Heart left ventricle (tissue), 16 donors: Measurements from ENCODE around the gene C11orf98. TPM values are rescaled to one million over a fixed set of nuclear protein-coding genes. Genes with fewer than 3 reads are reported as not detected.

Experiments
- ATAC-seq, 4 donors: fragments of 200-7000 bp; cut with Tn5 transposase; one replicate each; pipeline ENCODE4 v1.9.1; 2020 to 2022; ENCODE audit warnings: moderate library complexity in 4 of 4, mild to moderate bottlenecking in 3 of 4, moderate number of reproducible peaks in 1 of 4
- DNase-seq, 5 donors: peaks; one replicate each; pipeline ENCODE4 v3.0.0-alpha.2; 2020
- H3K27ac ChIP-seq, 12 donors: fragments of 200-600 bp; sonication (generic) in 4 of 12; one replicate each; pipeline versions ENCODE4 v1.5.0 to v1.8.0; 2016 to 2022; ENCODE audit warnings: mild to moderate bottlenecking in 2 of 12
- H3K27me3 ChIP-seq, 9 donors: fragments of 200-600 bp; sonication (generic) in 2 of 9; one replicate each; pipeline versions ENCODE4 v1.5.1 to v1.8.0; 2016 to 2022; ENCODE audit warnings: mild to moderate bottlenecking in 3 of 9
- H3K36me3 ChIP-seq, 9 donors: fragments of 200-600 bp; sonication (generic) in 2 of 9; one replicate each; pipeline versions ENCODE4 v1.5.0 to v1.8.0; 2018 to 2022; ENCODE audit warnings: mild to moderate bottlenecking in 2 of 9
- H3K4me1 ChIP-seq, 12 donors: fragments of 200-600 bp; sonication (generic) in 4 of 12; one replicate each; pipeline versions ENCODE4 v1.5.0 to v1.8.0; 2016 to 2022; ENCODE audit warnings: mild to moderate bottlenecking in 3 of 12
- H3K4me3 ChIP-seq, 12 donors: fragments of 200-600 bp; sonication (generic) in 4 of 12; one replicate each; pipeline versions ENCODE4 v1.5.0 to v1.8.0; 2017 to 2022; ENCODE audit warnings: mild to moderate bottlenecking in 9 of 12, moderate library complexity in 4 of 12
- H3K9me3 ChIP-seq, 12 donors: fragments of 200-600 bp; sonication (generic) in 4 of 12; one replicate each; pipeline versions ENCODE4 v1.5.0 to v1.8.0; 2016 to 2022; ENCODE audit warnings: mild to moderate bottlenecking in 1 of 12
- POLR2A ChIP-seq, 2 donors: fragments of 450-650 bp; IDR thresholded peaks; one replicate each; pipeline ENCODE4 v1.6.1; 2017; ENCODE audit warnings: antibody characterized with exemption in 2 of 2, mild to moderate bottlenecking in 2 of 2, moderate library complexity in 2 of 2
- WGBS, 4 donors: extraction: QIAGEN DNeasy Blood & Tissue Kit in 2 of 4; methylation state at CpG; one replicate each; pipeline versions ENCODE4 v1.1.5 to v1.1.7; 2013 to 2018; 5-methylcytosine and 5-hydroxymethylcytosine counted together
- intact Hi-C, 10 donors: fragments of 100-400 bp; cut with DNase I; formaldehyde crosslinking; loops; one replicate each; pipeline versions ENCODE4 v1.11.1 to v1.14.2; 2022
- polyA plus RNA-seq, 2 donors: library from polyadenylated mRNA; stranded (reverse); fragments of 200-250 nt; gene quantifications; one replicate each; pipeline ENCODE4 v1.2.3, GENCODE V29; 2013
- total RNA-seq, 9 donors: library from RNA; depleted of rRNA in 2 of 9; stranded (reverse); fragments of >200 nt in 2 of 9; fragmentation: NEBNext Ultra II Directional in 3 of 9; extraction: Animal tissue kit (Norgen Biotek cat#: 25700) in 3 of 9; gene quantifications; one replicate each; pipeline versions ENCODE4 v1.1.0 to v1.2.4, GENCODE V29; 2016 to 2023
- TF ChIP-seq, protein P1 (sequence below), 12 donors: fragments of 200-600 bp; sonication (generic) in 4 of 12; IDR thresholded peaks; one replicate each; pipeline versions ENCODE4 v1.5.0 to v1.8.0; 2018 to 2022; ENCODE audit warnings: antibody characterized with exemption in 12 of 12, mild to moderate bottlenecking in 5 of 12
- donor health status: ischemic (EF 13 %, LVEDD 7.1; RV severe dilation, severe dysfunction).
- donor health status: healthy with polysubstance abuse.
- donor health status: DM: no; HTN: yes; CAD: no.
- donor health status: DM: no; HTN: no; CAD: no.
- donor health status: ischemic (EF 25% LVEDD 6.9; RV normal size, moderate dysfunction).
- donor health status: ischemic (EF 25% LVEDD 5.7; RV mildly dilated, moderate dysfunction).
- donor health status: healthy.
- donor health status: DM: yes; HTN: yes; CAD: no.
- donor health status: ischemic (EF 35%, LVEDD 5.7; RV mildly dilated, moderate dysfunction).
- donor health status: nonischemic (EF 11% LVEDD 7.7; RV severe dilation, severe dysfunction).
- donor health status: DM: yes; HTN: yes; CAD: no.
- donor health status: PGD.
- donor health status: ischemic (EF 29% LVEDD 5.4; RV normal size, mild dysfunction).
- donor health status: nonischemic (EF 23%, LVEDD 6.1; RV moderate dilation, normal function).

C11orf98 gene
- total and polyA plus RNA-seq, 11 donors: 24.0 to 191 (median 39.3) TPM

DNA sequence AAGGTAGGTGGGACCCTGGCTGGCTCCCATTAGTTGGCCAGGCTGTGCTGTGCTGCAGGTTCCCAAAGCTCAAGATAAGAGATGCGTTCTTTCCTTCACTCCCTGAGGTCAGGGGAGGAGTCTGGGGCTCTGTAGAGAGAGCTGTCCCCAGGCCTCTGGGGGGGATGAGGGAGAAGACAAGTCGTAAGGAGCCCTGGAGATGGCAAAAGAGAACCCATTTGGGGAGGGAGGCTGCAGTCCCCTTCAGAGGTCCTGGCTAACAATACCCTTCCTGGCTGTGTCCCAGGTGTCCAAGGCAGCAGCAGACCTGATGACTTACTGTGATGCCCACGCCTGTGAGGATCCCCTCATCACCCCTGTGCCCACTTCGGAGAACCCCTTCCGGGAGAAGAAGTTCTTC lies 43.4 kb upstream of the C11orf98 start:
- no peak for ATAC-seq
- WGBS, 4 donors: 70 to 78% (median 71%) methylated on average over 5 of the region's 5 CpGs
- Histone ChIP-seq H3K36me3 (peaks cover 0 to 38% (median 31%) of the 10 kb centered on the region in 9 donors), H3K27me3 (no peaks in the 10 kb centered on the region), H3K4me1 (peaks cover 0 to 69% (median 41%) of the 10 kb centered on the region in 12 donors), H3K9me3 (no peaks in the 10 kb centered on the region), H3K4me3 (peak overlapping the region in 9 of 12 donors; percentile 44 to 75 (median 64)), H3K27ac (peak overlapping the region in 10 of 12 donors; percentile 87 to 99 (median 96))
- intact Hi-C loops: loop anchor here in 2 of 10 donors (5.0 kb wide), 2 partner anchors 36 to 41 kb away; partner anchors contain the start of genes C11orf98 (in 1 of the 2), CSKMT (in 1 of the 2), LBHD1 (in 1 of the 2) and UQCC3 (in 1 of the 2)
- DNase-seq: peak in 1 of 5 donors; percentile 23
- TF ChIP-seq POLR2A (IDR thresholded peaks at IDR 0.05): no peak
- TF ChIP-seq, protein P1, sequence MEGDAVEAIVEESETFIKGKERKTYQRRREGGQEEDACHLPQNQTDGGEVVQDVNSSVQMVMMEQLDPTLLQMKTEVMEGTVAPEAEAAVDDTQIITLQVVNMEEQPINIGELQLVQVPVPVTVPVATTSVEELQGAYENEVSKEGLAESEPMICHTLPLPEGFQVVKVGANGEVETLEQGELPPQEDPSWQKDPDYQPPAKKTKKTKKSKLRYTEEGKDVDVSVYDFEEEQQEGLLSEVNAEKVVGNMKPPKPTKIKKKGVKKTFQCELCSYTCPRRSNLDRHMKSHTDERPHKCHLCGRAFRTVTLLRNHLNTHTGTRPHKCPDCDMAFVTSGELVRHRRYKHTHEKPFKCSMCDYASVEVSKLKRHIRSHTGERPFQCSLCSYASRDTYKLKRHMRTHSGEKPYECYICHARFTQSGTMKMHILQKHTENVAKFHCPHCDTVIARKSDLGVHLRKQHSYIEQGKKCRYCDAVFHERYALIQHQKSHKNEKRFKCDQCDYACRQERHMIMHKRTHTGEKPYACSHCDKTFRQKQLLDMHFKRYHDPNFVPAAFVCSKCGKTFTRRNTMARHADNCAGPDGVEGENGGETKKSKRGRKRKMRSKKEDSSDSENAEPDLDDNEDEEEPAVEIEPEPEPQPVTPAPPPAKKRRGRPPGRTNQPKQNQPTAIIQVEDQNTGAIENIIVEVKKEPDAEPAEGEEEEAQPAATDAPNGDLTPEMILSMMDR (IDR thresholded peaks at IDR 0.05): no peak

DNA sequence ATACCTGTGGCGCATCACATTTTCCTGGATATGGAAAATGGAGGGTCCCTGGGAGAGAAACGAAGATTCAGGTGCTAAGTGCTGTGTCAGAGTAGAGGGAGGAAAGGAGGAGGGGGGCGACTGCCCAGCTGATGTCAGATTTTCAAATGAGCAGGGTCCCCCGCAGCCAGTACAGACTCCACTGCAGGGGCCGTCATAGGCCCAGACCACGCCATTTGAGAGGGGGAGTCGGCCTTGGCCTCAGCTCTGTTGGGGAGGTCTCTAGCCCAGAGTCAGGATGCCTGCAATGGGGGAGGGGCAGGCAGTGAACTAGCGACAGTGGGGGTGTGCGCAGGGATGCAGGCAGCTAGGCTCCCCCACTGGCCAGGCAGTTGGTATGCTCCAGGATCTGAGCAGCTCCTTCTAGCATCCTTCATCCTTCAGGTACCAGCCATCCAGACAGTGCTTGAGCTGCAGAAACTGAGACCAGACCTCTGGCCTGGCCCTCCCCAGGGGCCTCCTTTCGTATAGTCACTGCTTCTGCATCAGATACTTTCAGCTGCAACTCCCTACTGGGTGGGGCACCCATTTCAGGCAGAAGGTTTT lies 42.4 kb upstream of the C11orf98 start, which contains the start of the genes BSCL2 and GNG3:
Gene BSCL2, minus strand, starts transcription at position 148 of the 585 bp plus-strand sequence. CDS start 229 bp downstream, outside the sequence.
Gene GNG3, plus strand, starts transcription at position 400 of the 585 bp plus-strand sequence. CDS start 620 bp downstream, outside the sequence.
- intact Hi-C loops: loop anchor here in 2 of 10 donors (5.0 kb wide), 2 partner anchors 35 to 40 kb away; partner anchors contain the start of genes C11orf98 (in 1 of the 2), CSKMT (in 1 of the 2), LBHD1 (in 1 of the 2) and UQCC3 (in 1 of the 2)
- Histone ChIP-seq H3K27me3 (no peaks in the 10 kb centered on the region), H3K9me3 (no peaks in the 10 kb centered on the region), H3K4me1 (peaks cover 0 to 61% (median 34%) of the 10 kb centered on the region in 12 donors), H3K27ac (peak within 1 kb of the TSS; percentile 71 to 99 (median 95)), H3K4me3 (peak within 1 kb of the TSS; percentile 63 to 89 (median 78)), H3K36me3 (peaks cover 0 to 34% (median 22%) of the 10 kb centered on the region in 9 donors)
- TF ChIP-seq, protein P1 (IDR thresholded peaks at IDR 0.05): no peak
- no peak for TF ChIP-seq POLR2A (IDR thresholded peaks at IDR 0.05)
- WGBS, 4 donors: 79 to 91% (median 83%) methylated on average over 9 to 10 of the region's 10 CpGs
- ATAC-seq (no peak), DNase-seq (peak in 2 of 5 donors; percentile 24 to 45)

DNA sequence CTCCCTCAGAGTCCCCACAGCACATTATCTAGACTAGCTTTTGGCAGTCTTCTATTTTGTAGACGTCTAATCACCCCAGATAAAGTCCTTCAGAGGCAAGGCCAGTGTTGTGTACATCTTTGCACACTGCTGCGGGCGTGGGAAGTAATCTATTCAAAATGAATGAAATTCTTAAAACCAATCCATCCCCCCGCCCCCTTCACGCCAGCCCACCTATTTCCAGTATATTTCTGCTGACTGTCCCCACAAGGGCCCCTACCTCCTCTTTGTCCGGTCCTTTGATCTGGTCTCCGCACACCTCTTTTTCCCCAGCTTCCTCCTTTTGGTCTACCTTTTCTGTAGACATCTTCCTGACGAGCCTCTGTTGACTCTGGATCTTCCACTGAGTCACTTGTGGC lies 41.8 kb upstream of the C11orf98 start:
- Histone ChIP-seq H3K4me1 (peaks cover 0 to 61% (median 34%) of the 10 kb centered on the region in 12 donors), H3K27ac (peak overlapping the region; percentile 71 to 95 (median 88)), H3K4me3 (peak overlapping the region in 11 of 12 donors; percentile 63 to 89 (median 79)), H3K36me3 (peaks cover 0 to 34% (median 18%) of the 10 kb centered on the region in 9 donors), H3K27me3 (no peaks in the 10 kb centered on the region), H3K9me3 (no peaks in the 10 kb centered on the region)
- DNase-seq (no peak), ATAC-seq (no peak)
- intact Hi-C loops: loop anchor here in 2 of 10 donors (5.0 kb wide), 2 partner anchors 35 to 40 kb away; partner anchors contain the start of genes C11orf98 (in 1 of the 2), CSKMT (in 1 of the 2), LBHD1 (in 1 of the 2) and UQCC3 (in 1 of the 2)
- 73 to 85% (median 81%) methylated on average over 8 of the region's 8 CpGs for WGBS, 4 donors
- TF ChIP-seq POLR2A (IDR thresholded peaks at IDR 0.05): no peak
- TF ChIP-seq, protein P1 (IDR thresholded peaks at IDR 0.05): no peak
